Erythroblast (primary cell): Measurements from ENCODE around the gene PM20D2.

Experiments
- GATA1 ChIP-seq: IDR thresholded peaks from 2 replicates; pipeline ENCODE4 v1.6.1; 2011; ENCODE audit warnings: low read depth, mild to moderate bottlenecking, control low read depth, low read length, moderate library complexity
- POLR2A ChIP-seq: IDR thresholded peaks from 2 replicates; pipeline ENCODE4 v1.6.1; 2011; ENCODE audit warnings: mild to moderate bottlenecking, low read length

GRCh38 chr6:89122625-89123024 is 23.2 kb upstream of the PM20D2 start:
- TF ChIP-seq POLR2A: no peak
- TF ChIP-seq GATA1: no peak
